ENCODE data around the gene HTR2A. TPM values are rescaled to one million over a fixed set of nuclear protein-coding genes. Genes with fewer than 3 reads are reported as not detected.

HTR2A gene
- total RNA-seq, 1 experiment from 2014 or later = not detected

DNA sequence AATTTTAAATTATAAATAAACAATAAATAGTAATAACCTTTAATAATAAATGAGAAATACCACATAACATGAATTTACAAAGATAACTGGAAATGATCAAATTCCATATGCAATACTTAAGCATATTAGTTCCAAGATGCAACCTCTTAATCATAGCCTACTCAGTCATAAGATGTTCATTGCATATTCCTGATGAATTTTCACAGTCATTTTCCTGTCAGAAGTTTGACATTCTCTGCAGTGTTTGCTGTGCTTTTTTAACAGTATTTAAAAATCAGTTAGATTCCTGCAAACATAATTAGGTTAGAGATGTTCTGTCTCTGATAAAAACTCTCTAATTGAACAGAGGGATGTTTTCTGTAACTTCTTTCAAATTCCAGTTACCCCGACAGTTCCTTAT is 28.6 kb upstream of the HTR2A start:
- ATAC-seq (no peak), DNase-seq (ENCODE audit: low read depth, low spot score) (no peak)
- Histone ChIP-seq H3K36me3 (ENCODE audit: control insufficient read depth, insufficient read depth, low read length) (no peaks in the 10 kb centered on the region), H3K9me3 (ENCODE audit: control insufficient read depth, insufficient read depth, low read depth, low read length) (no peaks in the 10 kb centered on the region), H3K4me1 (ENCODE audit: control insufficient read depth, insufficient read depth, low read length) (no peaks in the 10 kb centered on the region), H3K27ac (ENCODE audit: low read length) (no peak overlapping the region), H3K4me3 (ENCODE audit: low read depth in 2 of 2, low read length in 2 of 2) (no peak overlapping the region), H3K27me3 (ENCODE audit: control insufficient read depth, insufficient read depth, low read length) (no peaks in the 10 kb centered on the region)
- intact Hi-C loops (cut with micrococcal nuclease; ENCODE audit: unreplicated experiment) = no loop called here
- no TSS peak for BruUV-seq (replicated peaks)
- ChIA-PET POLR2A (no interaction called here), CTCF (no interaction called here)
- no peak for TF ChIP-seq POLR2AphosphoS5 (IDR thresholded peaks at IDR 0.05; ENCODE audit: low read depth, low read length)
- no peak for TF ChIP-seq TCF7L2 (IDR thresholded peaks at IDR 0.05; ENCODE audit: low read depth, low read length)
- no peak for TF ChIP-seq SIN3A (IDR thresholded peaks at IDR 0.05; ENCODE audit: borderline replicate concordance, insufficient read depth, low read depth, low read length)
- TF ChIP-seq CTCF (IDR thresholded peaks at IDR 0.05) = no peak
- TF ChIP-seq REST (IDR thresholded peaks at IDR 0.05; ENCODE audit: insufficient read depth in 1 of 2, low read depth in 2 of 2, low read length in 1 of 2) = no peak
- in situ Hi-C loops (cut with HindIII; ENCODE audit: low pct_unique_long_range_greater_than_20kb, low sequenced_read_pairs) = no loop called here

DNA sequence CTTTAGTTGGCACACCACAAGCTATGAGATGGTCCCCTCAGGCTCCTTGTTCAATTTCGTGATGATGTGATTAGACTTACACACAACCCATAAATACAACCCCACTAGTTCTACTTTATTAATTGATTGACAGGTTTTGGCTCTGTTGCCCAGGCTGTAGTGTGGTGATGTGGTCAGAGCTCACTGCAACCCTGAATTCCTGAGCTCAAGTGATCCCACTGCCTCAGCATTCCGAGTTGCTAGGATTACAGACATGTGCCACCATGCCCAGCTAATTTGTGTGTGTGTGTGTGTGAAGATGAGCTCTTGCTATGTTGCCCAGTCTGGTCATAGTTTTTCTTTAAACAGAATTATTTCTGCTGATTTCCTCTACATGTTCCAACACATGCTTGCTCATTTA is 17.5 kb upstream of the HTR2A start:
- intact Hi-C loops (cut with micrococcal nuclease; ENCODE audit: unreplicated experiment) (no loop called here), in situ Hi-C loops (cut with HindIII; ENCODE audit: low pct_unique_long_range_greater_than_20kb, low sequenced_read_pairs) (no loop called here)
- Histone ChIP-seq H3K4me1 (ENCODE audit: control insufficient read depth, insufficient read depth, low read length) (no peaks in the 10 kb centered on the region), H3K9me3 (ENCODE audit: control insufficient read depth, insufficient read depth, low read depth, low read length) (no peaks in the 10 kb centered on the region), H3K36me3 (ENCODE audit: control insufficient read depth, insufficient read depth, low read length) (no peaks in the 10 kb centered on the region), H3K27me3 (ENCODE audit: control insufficient read depth, insufficient read depth, low read length) (no peaks in the 10 kb centered on the region), H3K4me3 (ENCODE audit: low read depth in 2 of 2, low read length in 2 of 2) (no peak overlapping the region), H3K27ac (ENCODE audit: low read length) (no peak overlapping the region)
- ATAC-seq (no peak), DNase-seq (ENCODE audit: low read depth, low spot score) (no peak)
- no TSS peak for BruUV-seq (replicated peaks)
- TF ChIP-seq POLR2AphosphoS5 (IDR thresholded peaks at IDR 0.05; ENCODE audit: low read depth, low read length) (no peak), CTCF (IDR thresholded peaks at IDR 0.05) (no peak), REST (IDR thresholded peaks at IDR 0.05; ENCODE audit: insufficient read depth in 1 of 2, low read depth in 2 of 2, low read length in 1 of 2) (no peak), SIN3A (IDR thresholded peaks at IDR 0.05; ENCODE audit: borderline replicate concordance, insufficient read depth, low read depth, low read length) (no peak), TCF7L2 (IDR thresholded peaks at IDR 0.05; ENCODE audit: low read depth, low read length) (no peak)
- ChIA-PET POLR2A (no interaction called here), CTCF (no interaction called here)
